A673 (cell line): ENCODE data around the gene CNOT4. TPM values are rescaled to one million over a fixed set of nuclear protein-coding genes. Genes with fewer than 3 reads are reported as not detected.

Experiments
- BruUV-seq: library from RNA; stranded (reverse); fragments of 400-500 nt; replicated peaks from 2 replicates; lab custom pipeline; 2021; lab: Mats Ljungman, UMichigan
- CTCF ChIA-PET: fragments of 300-600 bp; sonication (Branson Sonifier 250); formaldehyde crosslinking; loops from one replicate; lab custom pipeline; 2022; ENCODE audit warnings: antibody characterized with exemption; lab: Charles Lee
- POLR2A ChIA-PET: fragments of 300-600 bp; sonication (Branson Sonifier 250); formaldehyde crosslinking; loops from one replicate; lab custom pipeline; 2022; ENCODE audit warnings: antibody characterized with exemption; ENCODE audit not compliant: low non-redundant PET; lab: Charles Lee
- DNase-seq: peaks from one replicate; pipeline ENCODE4 v3.0.0-alpha.2; 2015; ENCODE audit warnings: low spot score
- H3K27ac ChIP-seq: fragments of 200-600 bp; sonication (generic); 2 replicates; pipeline ENCODE4 v1.5.1; 2016; ENCODE audit warnings: mixed run types, low read depth, mild to moderate bottlenecking, mixed read lengths, antibody characterized with exemption, low read length; ENCODE audit not compliant: poor library complexity, severe bottlenecking
- H3K27me3 ChIP-seq: fragments of 200-600 bp; sonication (generic); replicated peaks from 2 replicates; pipeline ENCODE4 v1.6.1; 2017; ENCODE audit warnings: mixed run types, low read depth, mild to moderate bottlenecking, mixed read lengths, antibody characterized with exemption, low read length; ENCODE audit not compliant: insufficient read depth, poor library complexity
- H3K36me3 ChIP-seq: fragments of 200-600 bp; sonication (generic); 2 replicates; pipeline ENCODE4 v1.6.1; 2016; ENCODE audit warnings: mixed run types, mild to moderate bottlenecking, mixed read lengths, antibody characterized with exemption, low read length; ENCODE audit not compliant: insufficient read depth, poor library complexity, severe bottlenecking
- H3K4me1 ChIP-seq: fragments of 200-600 bp; sonication (generic); 2 replicates; pipeline ENCODE4 v1.6.1; 2017; ENCODE audit warnings: mixed run types, mild to moderate bottlenecking, mixed read lengths, antibody characterized with exemption, low read length; ENCODE audit not compliant: insufficient read depth, poor library complexity, severe bottlenecking
- H3K4me3 ChIP-seq: fragments of 200-600 bp; sonication (generic); 2 replicates; pipeline ENCODE4 v1.5.1; 2016; ENCODE audit warnings: low read depth, mixed run types, mild to moderate bottlenecking, mixed read lengths, low read length; ENCODE audit not compliant: poor library complexity, severe bottlenecking
- H3K9me3 ChIP-seq: fragments of 200-600 bp; sonication (generic); 2 replicates; pipeline ENCODE4 v1.6.1; 2016; ENCODE audit warnings: mixed run types, low read depth, mild to moderate bottlenecking, mixed read lengths, antibody characterized with exemption, low read length; ENCODE audit not compliant: poor library complexity, severe bottlenecking
- CTCF ChIP-seq: fragments of 300-800, 200-600 bp; sonication (generic); conservative IDR thresholded peaks from 2 replicates; pipeline ENCODE4 v1.5.1; 2017; ENCODE audit warnings: low read depth, mild to moderate bottlenecking, antibody characterized with exemption, low read length, moderate library complexity, mixed read lengths
- EZH2 ChIP-seq: fragments of 200-600 bp; sonication (generic); IDR thresholded peaks from 2 replicates; pipeline ENCODE4 v1.6.1; 2017; ENCODE audit warnings: borderline replicate concordance, low read depth, mild to moderate bottlenecking, mixed read lengths, antibody characterized with exemption, low read length; ENCODE audit not compliant: poor library complexity, severe bottlenecking
- intact Hi-C: fragments of 100-400 bp; cut with micrococcal nuclease; formaldehyde crosslinking; loops from one replicate; pipeline ENCODE4 v1.10.0; 2022; ENCODE audit not compliant: unreplicated experiment
- total RNA-seq: library from RNA; stranded (reverse); gene quantifications from 2 replicates; pipeline ENCODE4 v1.2.3, GENCODE V29; 2021

The CNOT4 gene
- total RNA-seq, 1 experiment from 2014 or later, result 24.1 TPM

DNA sequence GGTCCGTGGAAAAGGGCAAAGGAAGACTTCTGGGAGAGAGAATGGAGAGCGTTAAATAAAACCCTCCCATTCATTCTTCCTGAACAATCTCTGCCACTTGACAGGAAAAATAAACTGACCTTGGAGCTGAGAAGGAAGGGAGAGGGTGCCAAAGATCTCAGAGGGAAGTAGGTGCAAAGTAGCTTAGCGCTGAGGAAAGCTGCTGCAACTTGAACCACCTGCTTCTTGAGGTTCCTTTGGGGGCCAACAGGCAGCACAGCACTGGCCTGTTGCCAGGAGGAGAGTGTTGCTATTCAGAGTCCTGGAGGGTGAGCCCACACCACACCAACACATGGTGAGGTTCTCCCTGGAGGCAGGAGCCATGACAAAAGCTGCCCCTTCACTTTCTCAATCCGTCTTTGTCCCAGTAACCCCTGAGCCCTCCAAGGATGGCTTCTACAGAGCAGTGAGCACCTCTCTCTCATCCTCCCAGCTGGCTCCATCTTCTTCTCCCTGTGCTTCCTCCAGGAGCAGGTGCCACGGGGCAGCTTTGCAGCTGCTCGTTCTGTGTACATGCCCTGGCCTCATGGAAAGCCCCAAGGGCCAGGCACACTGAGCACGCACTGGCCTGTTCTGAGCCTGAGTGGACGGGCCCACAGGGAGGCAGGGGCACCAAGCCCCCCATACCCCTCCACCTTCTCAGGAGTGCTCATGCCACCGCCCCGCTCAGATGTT lies 174.9 kb downstream of the CNOT4 start:
- BruUV-seq, result no TSS peak
- Histone ChIP-seq H3K27ac (no peak overlapping the region), H3K9me3 (no peaks in the 10 kb centered on the region), H3K27me3 (peaks cover 5% of the 10 kb centered on the region), H3K4me1 (no peaks in the 10 kb centered on the region), H3K36me3 (no peaks in the 10 kb centered on the region), H3K4me3 (no peak overlapping the region)
- ChIA-PET POLR2A (no interaction called here), CTCF (interaction anchor here (1.0 to 1.9 kb wide), 4 partner anchors 13 to 60 kb away, joined by 3 to 10 read pairs (median 6); no protein-coding TSS in a partner anchor)
- intact Hi-C loops, result loop anchor here (1.0 kb wide), 1 partner anchor 54 kb away; no protein-coding TSS in a partner anchor
- DNase-seq, result no peak
- TF ChIP-seq EZH2, result no peak
- TF ChIP-seq CTCF, result no peak

DNA sequence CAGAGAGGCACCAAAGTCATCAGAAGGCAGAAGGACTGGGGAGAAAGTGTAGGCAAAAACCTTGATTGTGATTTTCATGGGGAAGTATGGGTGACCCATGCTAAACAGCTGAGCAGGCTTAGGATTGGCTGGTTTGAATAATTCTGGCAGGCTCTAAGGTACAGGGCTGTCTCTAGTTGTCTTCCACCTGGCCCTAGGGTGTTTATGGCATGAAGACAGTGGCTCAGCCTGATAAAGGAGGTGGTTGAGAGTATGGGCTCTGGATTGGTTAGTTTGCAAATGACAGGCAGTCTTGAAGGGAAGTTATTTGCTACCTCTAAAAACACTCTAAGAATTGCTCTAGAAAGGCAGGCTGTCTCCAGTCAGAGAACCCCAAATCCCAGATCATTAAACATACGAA lies 176.0 kb downstream of the CNOT4 start:
- Histone ChIP-seq H3K4me1 (no peaks in the 10 kb centered on the region), H3K36me3 (no peaks in the 10 kb centered on the region), H3K4me3 (no peak overlapping the region), H3K27me3 (peaks cover 5% of the 10 kb centered on the region), H3K27ac (no peak overlapping the region), H3K9me3 (no peaks in the 10 kb centered on the region)
- intact Hi-C loops, result no loop called here
- no peak for DNase-seq
- ChIA-PET POLR2A (no interaction called here), CTCF (no interaction called here)
- TF ChIP-seq EZH2, result no peak
- no peak for TF ChIP-seq CTCF
- BruUV-seq, result no TSS peak

DNA sequence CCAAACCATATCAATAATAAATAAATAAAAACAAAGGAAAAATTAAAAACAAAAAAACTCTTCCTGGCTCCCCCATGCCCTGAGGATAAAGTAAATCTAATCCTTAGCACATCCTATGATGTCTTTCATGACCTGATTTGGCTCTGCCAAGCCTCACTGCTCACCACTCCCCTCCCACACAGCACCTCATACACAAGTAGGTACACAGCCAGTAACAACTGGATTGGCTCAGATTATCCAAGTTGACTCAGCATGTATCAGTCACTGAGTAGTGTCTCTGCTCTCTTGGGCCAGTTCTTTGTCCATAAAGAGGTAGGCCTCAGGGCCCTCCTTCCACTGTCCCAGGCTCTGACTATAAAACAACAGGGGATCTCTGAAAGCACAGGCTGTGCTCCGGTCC lies 176.7 kb downstream of the CNOT4 start:
- no TSS peak for BruUV-seq
- ChIA-PET CTCF (no interaction called here), POLR2A (no interaction called here)
- H3K36me3 ChIP-seq, result no peaks in the 10 kb centered on the region
- H3K4me1 ChIP-seq, result no peaks in the 10 kb centered on the region
- no peak overlapping the region for H3K4me3 ChIP-seq
- H3K27ac ChIP-seq, result no peak overlapping the region
- no peaks in the 10 kb centered on the region for H3K9me3 ChIP-seq
- intact Hi-C loops, result no loop called here
- peaks cover 5% of the 10 kb centered on the region for H3K27me3 ChIP-seq
- TF ChIP-seq EZH2, result no peak
- no peak for TF ChIP-seq CTCF
- DNase-seq, result no peak
